Esophagus squamous epithelium (tissue), 4 donors: ENCODE measurements around the gene CYB561D1.

Source experiments
- POLR2A ChIP-seq, 4 donors: fragments of 450-650 bp; IDR thresholded peaks; one replicate each; pipeline ENCODE4 v1.6.1; 2017; ENCODE audit warnings: antibody characterized with exemption in 4 of 4, mild to moderate bottlenecking in 4 of 4, moderate library complexity in 3 of 4
- TF ChIP-seq, protein P1 (sequence below), 6 experiments: fragments of 450-650 bp in 4 of 6; fragments of 200-600 bp in 2 of 6; sonication (generic) in 2 of 6; IDR thresholded peaks; one replicate each; pipeline ENCODE4 v1.5.1; 2016 to 2019; ENCODE audit warnings: antibody characterized with exemption in 6 of 6, mild to moderate bottlenecking in 4 of 6, moderate library complexity in 4 of 6

DNA sequence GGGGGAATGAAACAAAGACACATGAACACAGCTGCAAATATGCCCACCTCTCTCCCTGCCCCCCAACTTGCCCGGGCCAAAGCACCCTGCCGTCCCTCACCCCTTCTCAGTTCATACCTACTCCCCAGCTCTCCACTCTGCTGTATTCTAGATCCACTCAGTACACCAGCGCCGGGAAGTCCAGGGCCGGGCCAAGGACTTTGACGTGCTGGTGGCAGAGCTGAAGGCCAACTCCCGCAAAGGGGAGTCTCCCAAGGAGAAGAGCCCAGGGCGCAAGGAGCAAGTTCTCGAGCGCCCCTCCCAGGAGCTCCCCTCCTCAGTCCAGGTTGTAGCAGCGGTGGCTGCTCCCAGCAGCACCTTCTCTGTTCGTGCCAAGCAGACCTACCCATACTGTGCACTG, 5.2 kb upstream of the CYB561D1 start:
- TF ChIP-seq POLR2A (IDR thresholded peaks at IDR 0.05): no peak
- TF ChIP-seq, protein P1, sequence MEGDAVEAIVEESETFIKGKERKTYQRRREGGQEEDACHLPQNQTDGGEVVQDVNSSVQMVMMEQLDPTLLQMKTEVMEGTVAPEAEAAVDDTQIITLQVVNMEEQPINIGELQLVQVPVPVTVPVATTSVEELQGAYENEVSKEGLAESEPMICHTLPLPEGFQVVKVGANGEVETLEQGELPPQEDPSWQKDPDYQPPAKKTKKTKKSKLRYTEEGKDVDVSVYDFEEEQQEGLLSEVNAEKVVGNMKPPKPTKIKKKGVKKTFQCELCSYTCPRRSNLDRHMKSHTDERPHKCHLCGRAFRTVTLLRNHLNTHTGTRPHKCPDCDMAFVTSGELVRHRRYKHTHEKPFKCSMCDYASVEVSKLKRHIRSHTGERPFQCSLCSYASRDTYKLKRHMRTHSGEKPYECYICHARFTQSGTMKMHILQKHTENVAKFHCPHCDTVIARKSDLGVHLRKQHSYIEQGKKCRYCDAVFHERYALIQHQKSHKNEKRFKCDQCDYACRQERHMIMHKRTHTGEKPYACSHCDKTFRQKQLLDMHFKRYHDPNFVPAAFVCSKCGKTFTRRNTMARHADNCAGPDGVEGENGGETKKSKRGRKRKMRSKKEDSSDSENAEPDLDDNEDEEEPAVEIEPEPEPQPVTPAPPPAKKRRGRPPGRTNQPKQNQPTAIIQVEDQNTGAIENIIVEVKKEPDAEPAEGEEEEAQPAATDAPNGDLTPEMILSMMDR (IDR thresholded peaks at IDR 0.05): no peak
